Right lobe of liver (tissue), 4 donors: ENCODE results near the gene VSTM4.

ENCODE experiments used
- CTCF ChIP-seq, 4 donors: fragments of 200-600 bp in 3 of 4; fragments of 450-650 bp in 1 of 4; IDR thresholded peaks; one replicate each; pipeline versions ENCODE4 v1.5.1 to v1.8.0; 2016 to 2022; ENCODE audit warnings: antibody characterized with exemption in 4 of 4, mild to moderate bottlenecking in 2 of 4
- POLR2A ChIP-seq: fragments of 450-650 bp; IDR thresholded peaks from one replicate; pipeline ENCODE4 v1.6.1; 2017; ENCODE audit warnings: antibody characterized with exemption, mild to moderate bottlenecking
- donor health status: DM: no; HTN: no; CAD: no.
- donor health status: DM: no; HTN: no; CAD: no.
- donor health status: DM: no; HTN: yes; CAD: no.

GRCh38 chr10:49112098-49112497 is 3.2 kb downstream of the VSTM4 start:
- TF ChIP-seq CTCF (IDR thresholded peaks at IDR 0.05), result no peak
- TF ChIP-seq POLR2A, result no peak
